Activated CD4-positive, CD25-positive, alpha-beta regulatory T cell (primary cell): Measurements from ENCODE around the gene POLE.

ENCODE experiments used
- DNase-seq, 4 experiments: peaks; one replicate each; lab custom pipeline; 2025; lab: John Stamatoyannopoulos, UW

POLE gene

GRCh38 chr12:132597333-132598316 lies 89.5 kb downstream of the POLE start:
- DNase-seq: no peak

GRCh38 chr12:132596016-132596415 lies 91.1 kb downstream of the POLE start:
- DNase-seq: no peak

GRCh38 chr12:132595183-132595582 lies 92.0 kb downstream of the POLE start:
- DNase-seq: no peak

- no peak for DNase-seq
Observed at GRCh38 chr12:132593938-132594358, 93.2 kb downstream of the POLE start.

- no peak for DNase-seq
Observed at GRCh38 chr12:132593521-132593920, 93.6 kb downstream of the POLE start.

- no peak for DNase-seq
Observed at GRCh38 chr12:132593071-132593470, 94.1 kb downstream of the POLE start.

GRCh38 chr12:132592282-132592970 lies 94.7 kb downstream of the POLE start:
- no peak for DNase-seq

- no peak for DNase-seq
Observed at GRCh38 chr12:132591107-132591935, 95.8 kb downstream of the POLE start.

GRCh38 chr12:132588821-132589669 lies 98.1 kb downstream of the POLE start:
- no peak for DNase-seq

GRCh38 chr12:132588319-132588718 lies 98.8 kb downstream of the POLE start:
- no peak for DNase-seq

GRCh38 chr12:132587781-132588180 lies 99.4 kb downstream of the POLE start:
- DNase-seq: no peak

GRCh38 chr12:132586929-132587328 lies 100.2 kb downstream of the POLE start:
- DNase-seq: no peak

GRCh38 chr12:132585177-132585576 lies 102.0 kb downstream of the POLE start:
- DNase-seq: no peak

GRCh38 chr12:132584429-132584828 lies 102.7 kb downstream of the POLE start:
- DNase-seq: no peak

GRCh38 chr12:132583736-132584135 lies 103.4 kb downstream of the POLE start:
- DNase-seq: no peak

- no peak for DNase-seq
Observed at GRCh38 chr12:132583411-132583710, 103.8 kb downstream of the POLE start.

GRCh38 chr12:132582582-132583410 lies 104.3 kb downstream of the POLE start:
- no peak for DNase-seq

GRCh38 chr12:132582058-132582420 lies 105.1 kb downstream of the POLE start:
- DNase-seq: no peak

GRCh38 chr12:132581348-132582057 lies 105.6 kb downstream of the POLE start:
- DNase-seq: no peak

- DNase-seq: no peak
Observed at GRCh38 chr12:132580701-132581292, 106.3 kb downstream of the POLE start.
